ENCODE data around the gene MAP7D1. TPM values are rescaled to one million over a fixed set of nuclear protein-coding genes. Genes with fewer than 3 reads are reported as not detected.

The MAP7D1 gene
- total RNA-seq, 1 experiment from 2014 or later = 236 TPM

Other genes with a start within 250 kb of the MAP7D1 start
- gene AGO3, start 225.1 kb upstream of the MAP7D1 start, total RNA-seq (2014; rRNA removed; shearing (Covaris generic)) = 18.4 and 43.9 TPM in 2 replicates
- gene TEKT2, start 72.1 kb upstream of the MAP7D1 start, total RNA-seq (2014; rRNA removed; shearing (Covaris generic)) = not detected in 2 replicates
- gene ADPRS, start 67.3 kb upstream of the MAP7D1 start, total RNA-seq (2014; rRNA removed; shearing (Covaris generic)) = 116 and 118 TPM in 2 replicates
- 2.2 and 3.7 TPM in 2 replicates for gene COL8A2, start 30.9 kb upstream of the MAP7D1 start, total RNA-seq (2014; rRNA removed; shearing (Covaris generic))
- 129 and 141 TPM in 2 replicates for gene TRAPPC3, start 6.7 kb upstream of the MAP7D1 start, total RNA-seq (2014; rRNA removed; shearing (Covaris generic))
- 57.4 and 76.3 TPM in 2 replicates for gene THRAP3, start 68.3 kb downstream of the MAP7D1 start, total RNA-seq (2014; rRNA removed; shearing (Covaris generic))
- 0.89 and 1.1 TPM in 2 replicates for gene SH3D21, start 150.2 kb downstream of the MAP7D1 start, total RNA-seq (2014; rRNA removed; shearing (Covaris generic))
- 28.1 and 44.1 TPM in 2 replicates for gene EVA1B, start 167.5 kb downstream of the MAP7D1 start, total RNA-seq (2014; rRNA removed; shearing (Covaris generic))
- gene STK40, start 229.8 kb downstream of the MAP7D1 start, total RNA-seq (2014; rRNA removed; shearing (Covaris generic)) = 18.2 and 31.1 TPM in 2 replicates
- 5.1 and 10.3 TPM in 2 replicates for gene LSM10, start 241.7 kb downstream of the MAP7D1 start, total RNA-seq (2014; rRNA removed; shearing (Covaris generic))